Thoracic aorta (tissue), 2 donors: ENCODE data around the gene IPO11. TPM values are rescaled to one million over a fixed set of nuclear protein-coding genes. Genes with fewer than 3 reads are reported as not detected.

Experiments
- ATAC-seq: fragments of 150-250 bp; one replicate; pipeline ENCODE4 v1.8.0; 2017; ENCODE audit warnings: low read depth; ENCODE audit not compliant: insufficient number of reproducible peaks, low FRiP score
- DNase-seq: peaks from one replicate; pipeline ENCODE4 v3.0.0-alpha.2; 2020; ENCODE audit warnings: low spot score
- H3K27ac ChIP-seq, 2 donors: fragments of 200-600 bp; sonication (generic); 1 replicate in 1 of 2; 2 replicates in 1 of 2; pipeline ENCODE4 v1.5.1; 2016; ENCODE audit warnings: mild to moderate bottlenecking in 2 of 2, moderate library complexity in 2 of 2
- H3K27me3 ChIP-seq: fragments of 200-600 bp; sonication (generic); replicated peaks from 2 replicates; pipeline ENCODE4 v1.6.0; 2016; ENCODE audit warnings: mild to moderate bottlenecking; ENCODE audit not compliant: insufficient read depth
- H3K36me3 ChIP-seq: fragments of 200-600 bp; sonication (generic); one replicate; pipeline ENCODE4 v1.5.1; 2016
- H3K4me1 ChIP-seq, 2 donors: fragments of 200-600 bp; sonication (generic); 1 replicate in 1 of 2; 2 replicates in 1 of 2; pipeline versions ENCODE4 v1.5.1 to v1.6.0; 2016; ENCODE audit warnings: low read depth in 2 of 2, mild to moderate bottlenecking in 1 of 2; ENCODE audit not compliant: control insufficient read depth in 1 of 2
- H3K4me3 ChIP-seq: fragments of 200-600 bp; sonication (generic); 2 replicates; pipeline ENCODE4 v1.5.1; 2016; ENCODE audit warnings: mild to moderate bottlenecking
- H3K9me3 ChIP-seq: fragments of 200-600 bp; sonication (generic); 2 replicates; pipeline ENCODE4 v1.5.1; 2016
- CTCF ChIP-seq: fragments of 200-600 bp; sonication (generic); IDR thresholded peaks from one replicate; pipeline ENCODE4 v1.5.1; 2019; ENCODE audit warnings: antibody characterized with exemption
- total RNA-seq, 2 donors: library from RNA; depleted of rRNA; stranded (reverse); fragments of >200 nt; gene quantifications; one replicate each; pipeline versions ENCODE4 v1.1.0 to v1.2.3, GENCODE V29; 2016

Gene IPO11
- total RNA-seq, 2 donors from 2014 or later, result 10.7 to 16.5 TPM

GRCh38 chr5:62374090-62374489, 38.5 kb upstream of the IPO11 start:
- TF ChIP-seq CTCF, result no peak
- Histone ChIP-seq H3K9me3 (no peaks in the 10 kb centered on the region), H3K4me1 (no peaks in the 10 kb centered on the region), H3K36me3 (peaks cover 21% of the 10 kb centered on the region), H3K27me3 (no peaks in the 10 kb centered on the region), H3K27ac (no peak overlapping the region), H3K4me3 (no peak overlapping the region)
- DNase-seq, result no peak
- no peak for ATAC-seq

GRCh38 chr5:62375627-62376026, 36.9 kb upstream of the IPO11 start:
- no peaks in the 10 kb centered on the region for H3K27me3 ChIP-seq
- DNase-seq (no peak), ATAC-seq (no peak)
- H3K4me3 ChIP-seq, result no peak overlapping the region
- no peaks in the 10 kb centered on the region for H3K4me1 ChIP-seq
- H3K9me3 ChIP-seq, result no peaks in the 10 kb centered on the region
- no peak overlapping the region for H3K27ac ChIP-seq
- TF ChIP-seq CTCF, result no peak
- H3K36me3 ChIP-seq, result peaks cover 27% of the 10 kb centered on the region

DNA sequence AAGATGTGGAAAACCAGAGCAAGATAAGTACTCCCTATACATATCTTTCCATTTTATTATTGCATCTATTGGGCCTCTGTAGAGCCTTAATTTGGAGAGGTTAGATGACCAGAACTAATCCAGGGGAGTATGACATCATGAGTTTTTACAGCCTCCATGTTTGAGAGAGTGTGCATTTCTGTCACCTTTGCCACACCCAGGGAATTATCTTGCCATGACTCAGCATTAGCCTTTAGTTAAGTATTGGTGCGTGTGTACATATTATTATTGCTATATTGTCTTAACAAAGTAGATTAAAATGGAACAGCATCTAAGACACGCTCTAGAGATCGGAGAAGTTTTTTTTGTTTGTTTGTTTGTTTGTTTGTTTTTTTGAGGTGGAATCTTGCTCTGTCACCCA, 36.5 kb upstream of the IPO11 start:
- Histone ChIP-seq H3K9me3 (no peaks in the 10 kb centered on the region), H3K27ac (no peak overlapping the region), H3K4me1 (no peaks in the 10 kb centered on the region), H3K4me3 (no peak overlapping the region), H3K27me3 (no peaks in the 10 kb centered on the region), H3K36me3 (peaks cover 32% of the 10 kb centered on the region)
- ATAC-seq, result no peak
- DNase-seq, result no peak
- no peak for TF ChIP-seq CTCF

GRCh38 chr5:62385131-62385530, 27.4 kb upstream of the IPO11 start:
- Histone ChIP-seq H3K4me1 (no peaks in the 10 kb centered on the region), H3K27ac (no peak overlapping the region), H3K9me3 (no peaks in the 10 kb centered on the region), H3K4me3 (no peak overlapping the region), H3K36me3 (peaks cover 47% of the 10 kb centered on the region), H3K27me3 (no peaks in the 10 kb centered on the region)
- no peak for TF ChIP-seq CTCF
- ATAC-seq (no peak), DNase-seq (no peak)

GRCh38 chr5:62385816-62386400, 26.7 kb upstream of the IPO11 start:
- H3K4me1 ChIP-seq, result no peaks in the 10 kb centered on the region
- no peaks in the 10 kb centered on the region for H3K27me3 ChIP-seq
- peaks cover 43% of the 10 kb centered on the region for H3K36me3 ChIP-seq
- no peak overlapping the region for H3K4me3 ChIP-seq
- ATAC-seq, result no peak
- DNase-seq, result no peak
- H3K27ac ChIP-seq, result no peak overlapping the region
- H3K9me3 ChIP-seq, result no peaks in the 10 kb centered on the region
- TF ChIP-seq CTCF, result no peak
